Measurements from ENCODE around the gene RFTN1.

- TF ChIP-seq ZNF134 (CRISPR knock-in tag; conservative IDR thresholded peaks at IDR 0.05) (no peak), NFYB (IDR thresholded peaks at IDR 0.05; ENCODE audit: extremely low read depth, insufficient read length) (no peak), ZNF274 (IDR thresholded peaks at IDR 0.05; ENCODE audit: borderline replicate concordance, low read depth, low read length) (no peak)
These were observed 199.4 kb downstream of the RFTN1 start for GRCh38 chr3:16313886-16314645.
